ENCODE data around the gene MUC2.

GRCh38 chr11:1069740-1070139, 4.9 kb upstream of the MUC2 start:
- no peak for TF ChIP-seq ZNF546 (CRISPR knock-in tag; conservative IDR thresholded peaks at IDR 0.05)
- no peak for TF ChIP-seq TRIM24 (CRISPR knock-in tag; IDR thresholded peaks at IDR 0.05)
- no peak for TF ChIP-seq SRSF9 (IDR thresholded peaks at IDR 0.05; ENCODE audit: borderline replicate concordance, insufficient read depth, low read depth, low read length, poor library complexity, severe bottlenecking)
- no peak for TF ChIP-seq UBTF (CRISPR knock-in tag; IDR thresholded peaks at IDR 0.05)
- no peak for TF ChIP-seq MAFK (conservative IDR thresholded peaks at IDR 0.05 in 1 of 2, IDR thresholded peaks at IDR 0.05 in 1 of 2; ENCODE audit: low read length in 2 of 2)
- TF ChIP-seq YY1 (IDR thresholded peaks at IDR 0.05; ENCODE audit: insufficient read depth, insufficient replicate concordance, low read depth, low read length), result no peak
- TF ChIP-seq, protein P1, sequence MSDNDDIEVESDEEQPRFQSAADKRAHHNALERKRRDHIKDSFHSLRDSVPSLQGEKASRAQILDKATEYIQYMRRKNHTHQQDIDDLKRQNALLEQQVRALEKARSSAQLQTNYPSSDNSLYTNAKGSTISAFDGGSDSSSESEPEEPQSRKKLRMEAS (IDR thresholded peaks at IDR 0.05), result no peak
- no peak for TF ChIP-seq ZBTB2 (CRISPR knock-in tag; IDR thresholded peaks at IDR 0.05; ENCODE audit: low read depth)

Measured in HepG2 (cell line).